Measurements from ENCODE around the gene GSTA1.
"Not testable (repeated sequence)": the region's sequence is repeated elsewhere in the genome, so short reads cannot be mapped to it uniquely, and the experiment has no call there.

DNA sequence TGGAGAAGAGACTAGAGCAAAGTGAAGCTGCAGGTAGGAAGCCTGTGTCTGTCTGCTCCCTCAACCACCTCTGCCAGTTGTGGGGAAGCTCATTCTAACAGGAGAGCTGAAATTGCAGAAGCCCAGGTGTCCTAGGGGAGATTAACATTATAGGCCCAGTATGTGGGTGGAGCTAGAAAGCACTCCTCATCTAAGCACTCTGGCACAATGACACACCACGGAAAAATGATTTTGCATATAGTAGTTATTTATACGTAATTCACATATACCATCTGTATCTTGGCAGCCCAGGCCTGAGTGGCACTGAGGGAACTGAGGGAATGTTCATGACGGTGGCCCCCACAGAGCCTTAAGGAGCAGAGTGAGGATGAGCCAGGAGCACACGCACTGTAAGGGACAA lies 27.3 kb upstream of the GSTA1 start:
- TF ChIP-seq, protein P1, sequence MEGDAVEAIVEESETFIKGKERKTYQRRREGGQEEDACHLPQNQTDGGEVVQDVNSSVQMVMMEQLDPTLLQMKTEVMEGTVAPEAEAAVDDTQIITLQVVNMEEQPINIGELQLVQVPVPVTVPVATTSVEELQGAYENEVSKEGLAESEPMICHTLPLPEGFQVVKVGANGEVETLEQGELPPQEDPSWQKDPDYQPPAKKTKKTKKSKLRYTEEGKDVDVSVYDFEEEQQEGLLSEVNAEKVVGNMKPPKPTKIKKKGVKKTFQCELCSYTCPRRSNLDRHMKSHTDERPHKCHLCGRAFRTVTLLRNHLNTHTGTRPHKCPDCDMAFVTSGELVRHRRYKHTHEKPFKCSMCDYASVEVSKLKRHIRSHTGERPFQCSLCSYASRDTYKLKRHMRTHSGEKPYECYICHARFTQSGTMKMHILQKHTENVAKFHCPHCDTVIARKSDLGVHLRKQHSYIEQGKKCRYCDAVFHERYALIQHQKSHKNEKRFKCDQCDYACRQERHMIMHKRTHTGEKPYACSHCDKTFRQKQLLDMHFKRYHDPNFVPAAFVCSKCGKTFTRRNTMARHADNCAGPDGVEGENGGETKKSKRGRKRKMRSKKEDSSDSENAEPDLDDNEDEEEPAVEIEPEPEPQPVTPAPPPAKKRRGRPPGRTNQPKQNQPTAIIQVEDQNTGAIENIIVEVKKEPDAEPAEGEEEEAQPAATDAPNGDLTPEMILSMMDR (conservative IDR thresholded peaks at IDR 0.05 in 1 of 2, IDR thresholded peaks at IDR 0.05 in 1 of 2; ENCODE audit: extremely low read depth in 1 of 2, insufficient read depth in 1 of 2, low read depth in 1 of 2, low read length in 2 of 2): not testable (repeated sequence)
- not testable (repeated sequence) for TF ChIP-seq EZH2 (IDR thresholded peaks at IDR 0.05; ENCODE audit: borderline replicate concordance, low read length)

Data from mammary epithelial cell (primary cell).